Prostate gland (tissue), 2 donors: ENCODE data around the gene ARHGAP31. TPM values are rescaled to one million over a fixed set of nuclear protein-coding genes. Genes with fewer than 3 reads are reported as not detected.

Experiments used
- DNase-seq: peaks from one replicate; pipeline ENCODE4 v3.0.0-alpha.2; 2019; ENCODE audit warnings: low spot score
- H3K27ac ChIP-seq, 2 donors: fragments of 200-600 bp; sonication (generic); 2 replicates each; pipeline ENCODE4 v1.5.1; 2017 to 2019
- H3K27me3 ChIP-seq: fragments of 200-600 bp; sonication (generic); replicated peaks from 2 replicates; pipeline ENCODE4 v1.5.1; 2019; ENCODE audit not compliant: insufficient read depth
- H3K36me3 ChIP-seq, 2 donors: fragments of 200-600 bp; sonication (generic); 1 replicate in 1 of 2; 2 replicates in 1 of 2; pipeline versions ENCODE4 v1.5.1 to v1.8.1; 2017 to 2019
- H3K4me1 ChIP-seq: fragments of 200-600 bp; sonication (generic); replicated peaks from 2 replicates; pipeline ENCODE4 v1.5.1; 2019
- H3K4me3 ChIP-seq, 2 donors: fragments of 200-600 bp; sonication (generic); 2 replicates each; pipeline ENCODE4 v1.5.1; 2017 to 2019
- H3K9me3 ChIP-seq: fragments of 200-600 bp; sonication (generic); 2 replicates; pipeline ENCODE4 v1.5.1; 2017
- CTCF ChIP-seq, 4 experiments: fragments of 200-600 bp in 2 of 4; fragments of 450-650 bp in 2 of 4; sonication (generic) in 2 of 4; IDR thresholded peaks; 1 replicate in 3 of 4; 2 replicates in 1 of 4; pipeline ENCODE4 v1.5.1; 2016 to 2019; ENCODE audit warnings: antibody characterized with exemption in 4 of 4, mild to moderate bottlenecking in 2 of 4, moderate library complexity in 2 of 4
- POLR2A ChIP-seq: fragments of 450-650 bp; IDR thresholded peaks from one replicate; pipeline ENCODE4 v1.6.1; 2016; ENCODE audit warnings: antibody characterized with exemption, mild to moderate bottlenecking
- POLR2AphosphoS5 ChIP-seq: sonication (generic); formaldehyde crosslinking; IDR thresholded peaks from one replicate; pipeline ENCODE4 v1.6.1; 2017; ENCODE audit warnings: antibody characterized with exemption
- WGBS: methylation state at CpG from one replicate; pipeline ENCODE4 v1.1.5; 2018; 5-methylcytosine and 5-hydroxymethylcytosine counted together
- intact Hi-C: fragments of 100-400 bp; cut with DNase I; formaldehyde crosslinking; loops from one replicate; pipeline ENCODE4 v1.14.2; 2022
- total RNA-seq, 2 donors: library from RNA; depleted of rRNA; stranded (reverse); fragments of >200 nt; gene quantifications; one replicate each; pipeline ENCODE4 v1.1.0, GENCODE V29; 2016

The ARHGAP31 gene
- total RNA-seq, 2 donors from 2014 or later = 6.5 to 10.7 TPM

GRCh38 chr3:119433613-119434325, 139.6 kb downstream of the ARHGAP31 start:
- H3K4me1 ChIP-seq = no peaks in the 10 kb centered on the region
- 92% methylated on average over 3 of the region's 3 CpGs for WGBS
- no peak overlapping the region for H3K4me3 ChIP-seq
- H3K36me3 ChIP-seq = peaks cover 0 to 14% of the 10 kb centered on the region in 2 donors
- no peaks in the 10 kb centered on the region for H3K27me3 ChIP-seq
- no peak for DNase-seq
- no peak overlapping the region for H3K27ac ChIP-seq
- H3K9me3 ChIP-seq = no peaks in the 10 kb centered on the region
- TF ChIP-seq CTCF (IDR thresholded peaks at IDR 0.05) (no peak), POLR2AphosphoS5 (no peak), POLR2A (no peak)
- intact Hi-C loops = no loop called here

- Histone ChIP-seq H3K27ac (no peak overlapping the region), H3K27me3 (no peaks in the 10 kb centered on the region), H3K9me3 (no peaks in the 10 kb centered on the region), H3K4me3 (no peak overlapping the region), H3K36me3 (peaks cover 0 to 14% of the 10 kb centered on the region in 2 donors), H3K4me1 (no peaks in the 10 kb centered on the region)
- DNase-seq = no peak
- no peak for TF ChIP-seq POLR2AphosphoS5
- TF ChIP-seq CTCF (IDR thresholded peaks at IDR 0.05) = no peak
- TF ChIP-seq POLR2A = no peak
- WGBS = 95% methylated on average over 4 of the region's 4 CpGs
- intact Hi-C loops = no loop called here
Observed at GRCh38 chr3:119434703-119435102, 140.5 kb downstream of the ARHGAP31 start.

GRCh38 chr3:119436977-119437376, 142.8 kb downstream of the ARHGAP31 start:
- peaks cover 0 to 8% of the 10 kb centered on the region in 2 donors for H3K36me3 ChIP-seq
- intact Hi-C loops = no loop called here
- no peak overlapping the region for H3K27ac ChIP-seq
- H3K4me1 ChIP-seq = no peaks in the 10 kb centered on the region
- WGBS = 91% methylated on average over 1 of the region's 1 CpG
- H3K4me3 ChIP-seq = no peak overlapping the region
- TF ChIP-seq POLR2A = no peak
- no peak for TF ChIP-seq CTCF (IDR thresholded peaks at IDR 0.05)
- no peak for TF ChIP-seq POLR2AphosphoS5
- no peaks in the 10 kb centered on the region for H3K9me3 ChIP-seq
- H3K27me3 ChIP-seq = no peaks in the 10 kb centered on the region
- DNase-seq = no peak

GRCh38 chr3:119437691-119438258, 143.6 kb downstream of the ARHGAP31 start:
- Histone ChIP-seq H3K36me3 (peaks cover 0 to 8% of the 10 kb centered on the region in 2 donors), H3K9me3 (no peaks in the 10 kb centered on the region), H3K27ac (no peak overlapping the region), H3K4me1 (no peaks in the 10 kb centered on the region), H3K27me3 (no peaks in the 10 kb centered on the region), H3K4me3 (no peak overlapping the region)
- intact Hi-C loops = no loop called here
- no peak for DNase-seq
- TF ChIP-seq POLR2A (no peak), CTCF (IDR thresholded peaks at IDR 0.05) (no peak), POLR2AphosphoS5 (no peak)
- 89% methylated on average over 6 of the region's 6 CpGs for WGBS

GRCh38 chr3:119443179-119443578, 149.0 kb downstream of the ARHGAP31 start:
- H3K9me3 ChIP-seq = no peaks in the 10 kb centered on the region
- intact Hi-C loops = no loop called here
- no peak overlapping the region for H3K4me3 ChIP-seq
- H3K4me1 ChIP-seq = no peaks in the 10 kb centered on the region
- no peaks in the 10 kb centered on the region for H3K27me3 ChIP-seq
- DNase-seq = no peak
- TF ChIP-seq POLR2AphosphoS5 (no peak), CTCF (IDR thresholded peaks at IDR 0.05) (no peak), POLR2A (no peak)
- H3K36me3 ChIP-seq = no peaks in the 10 kb centered on the region
- no peak overlapping the region for H3K27ac ChIP-seq
